IMR-90 (cell line): Measurements from ENCODE around the gene TSPO.
"Not testable (repeated sequence)": the region's sequence is repeated elsewhere in the genome, so short reads cannot be mapped to it uniquely, and the experiment has no call there.

Source experiments
- BHLHE40 ChIP-seq: fragments of 150-350 bp; IDR thresholded peaks from 2 replicates; pipeline ENCODE4 v1.6.1; 2016; ENCODE audit warnings: mild to moderate bottlenecking, low read depth, low read length
- CEBPB ChIP-seq: IDR thresholded peaks from 2 replicates; pipeline ENCODE4 v1.6.1; 2012; ENCODE audit warnings: low read depth, low read length, improper control_type of control experiment
- FOS ChIP-seq: fragments of 150-350 bp; IDR thresholded peaks from 2 replicates; pipeline ENCODE4 v1.6.1; 2016; ENCODE audit warnings: low read depth, low read length
- MAFK ChIP-seq: IDR thresholded peaks from 2 replicates; pipeline ENCODE4 v1.6.1; 2012; ENCODE audit warnings: low read depth, low read length, improper control_type of control experiment
- MXI1 ChIP-seq: IDR thresholded peaks from 2 replicates; pipeline ENCODE4 v1.6.1; 2012; ENCODE audit warnings: low read depth, mild to moderate bottlenecking, low read length, moderate library complexity, borderline replicate concordance
- POLR2A ChIP-seq: IDR thresholded peaks from 2 replicates; pipeline ENCODE4 v1.6.1; 2012; ENCODE audit warnings: mild to moderate bottlenecking, low read depth, low read length
- RAD21 ChIP-seq: IDR thresholded peaks from 2 replicates; pipeline ENCODE4 v1.6.1; 2012; ENCODE audit warnings: low read length, improper control_type of control experiment
- RCOR1 ChIP-seq: IDR thresholded peaks from 2 replicates; pipeline ENCODE4 v1.6.1; 2012; ENCODE audit warnings: mild to moderate bottlenecking, low read length, improper control_type of control experiment; ENCODE audit not compliant: insufficient replicate concordance
- RFX5 ChIP-seq: IDR thresholded peaks from 2 replicates; pipeline ENCODE4 v1.8.0; 2012; ENCODE audit warnings: low read depth, mild to moderate bottlenecking, low read length, moderate library complexity
- SMC3 ChIP-seq: fragments of 150-350 bp; IDR thresholded peaks from 2 replicates; pipeline ENCODE4 v1.6.1; 2016; ENCODE audit warnings: low read depth, mild to moderate bottlenecking, antibody characterized with exemption, low read length, moderate library complexity
- TF ChIP-seq, protein P1 (sequence below): conservative IDR thresholded peaks from 2 replicates; pipeline ENCODE4 v1.5.1; 2012; ENCODE audit warnings: mild to moderate bottlenecking, low read depth, low read length, improper control_type of control experiment
- TF ChIP-seq, protein P2 (sequence below): fragments of 150-350 bp; IDR thresholded peaks from 2 replicates; pipeline ENCODE4 v1.6.1; 2017; ENCODE audit warnings: mild to moderate bottlenecking, antibody characterized with exemption, low read length, low read depth
- TF ChIP-seq, protein P3 (sequence below): fragments of 150-350 bp; IDR thresholded peaks from 2 replicates; pipeline ENCODE4 v1.6.1; 2016; ENCODE audit warnings: low read depth, mild to moderate bottlenecking, low read length, moderate library complexity, borderline replicate concordance

DNA sequence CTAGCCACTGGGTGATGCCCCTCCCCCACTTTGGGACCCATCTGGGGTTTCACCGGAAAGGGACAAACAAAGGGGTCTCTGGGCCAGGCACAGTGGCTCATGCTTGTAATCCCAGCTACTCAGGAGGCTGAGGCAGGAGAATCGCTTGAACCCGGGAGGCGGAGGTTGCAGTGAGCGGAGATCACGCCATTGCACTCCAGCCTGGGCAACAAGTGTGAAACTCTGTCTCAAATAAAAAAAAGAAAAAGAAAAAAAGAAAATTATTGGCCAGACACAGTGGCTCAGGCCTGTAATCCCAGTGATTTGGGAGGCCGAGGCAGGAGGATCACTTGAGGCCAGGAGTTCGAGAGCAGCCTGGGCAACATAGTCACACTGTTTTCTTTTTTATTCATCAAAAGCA is 6.0 kb upstream of the TSPO start:
- TF ChIP-seq, protein P1, sequence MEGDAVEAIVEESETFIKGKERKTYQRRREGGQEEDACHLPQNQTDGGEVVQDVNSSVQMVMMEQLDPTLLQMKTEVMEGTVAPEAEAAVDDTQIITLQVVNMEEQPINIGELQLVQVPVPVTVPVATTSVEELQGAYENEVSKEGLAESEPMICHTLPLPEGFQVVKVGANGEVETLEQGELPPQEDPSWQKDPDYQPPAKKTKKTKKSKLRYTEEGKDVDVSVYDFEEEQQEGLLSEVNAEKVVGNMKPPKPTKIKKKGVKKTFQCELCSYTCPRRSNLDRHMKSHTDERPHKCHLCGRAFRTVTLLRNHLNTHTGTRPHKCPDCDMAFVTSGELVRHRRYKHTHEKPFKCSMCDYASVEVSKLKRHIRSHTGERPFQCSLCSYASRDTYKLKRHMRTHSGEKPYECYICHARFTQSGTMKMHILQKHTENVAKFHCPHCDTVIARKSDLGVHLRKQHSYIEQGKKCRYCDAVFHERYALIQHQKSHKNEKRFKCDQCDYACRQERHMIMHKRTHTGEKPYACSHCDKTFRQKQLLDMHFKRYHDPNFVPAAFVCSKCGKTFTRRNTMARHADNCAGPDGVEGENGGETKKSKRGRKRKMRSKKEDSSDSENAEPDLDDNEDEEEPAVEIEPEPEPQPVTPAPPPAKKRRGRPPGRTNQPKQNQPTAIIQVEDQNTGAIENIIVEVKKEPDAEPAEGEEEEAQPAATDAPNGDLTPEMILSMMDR: not testable (repeated sequence)
- TF ChIP-seq, protein P2, sequence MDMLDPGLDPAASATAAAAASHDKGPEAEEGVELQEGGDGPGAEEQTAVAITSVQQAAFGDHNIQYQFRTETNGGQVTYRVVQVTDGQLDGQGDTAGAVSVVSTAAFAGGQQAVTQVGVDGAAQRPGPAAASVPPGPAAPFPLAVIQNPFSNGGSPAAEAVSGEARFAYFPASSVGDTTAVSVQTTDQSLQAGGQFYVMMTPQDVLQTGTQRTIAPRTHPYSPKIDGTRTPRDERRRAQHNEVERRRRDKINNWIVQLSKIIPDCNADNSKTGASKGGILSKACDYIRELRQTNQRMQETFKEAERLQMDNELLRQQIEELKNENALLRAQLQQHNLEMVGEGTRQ: not testable (repeated sequence)
- TF ChIP-seq RFX5, POLR2A, MXI1, RAD21, SMC3, BHLHE40, MAFK, CEBPB, FOS, RCOR1: not testable (repeated sequence)
- TF ChIP-seq, protein P3, sequence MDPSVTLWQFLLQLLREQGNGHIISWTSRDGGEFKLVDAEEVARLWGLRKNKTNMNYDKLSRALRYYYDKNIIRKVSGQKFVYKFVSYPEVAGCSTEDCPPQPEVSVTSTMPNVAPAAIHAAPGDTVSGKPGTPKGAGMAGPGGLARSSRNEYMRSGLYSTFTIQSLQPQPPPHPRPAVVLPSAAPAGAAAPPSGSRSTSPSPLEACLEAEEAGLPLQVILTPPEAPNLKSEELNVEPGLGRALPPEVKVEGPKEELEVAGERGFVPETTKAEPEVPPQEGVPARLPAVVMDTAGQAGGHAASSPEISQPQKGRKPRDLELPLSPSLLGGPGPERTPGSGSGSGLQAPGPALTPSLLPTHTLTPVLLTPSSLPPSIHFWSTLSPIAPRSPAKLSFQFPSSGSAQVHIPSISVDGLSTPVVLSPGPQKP: not testable (repeated sequence)
